ENCODE results near the gene NOP56.
"Not testable (repeated sequence)": the region's sequence is repeated elsewhere in the genome, so short reads cannot be mapped to it uniquely, and the experiment has no call there.

Gene NOP56

DNA sequence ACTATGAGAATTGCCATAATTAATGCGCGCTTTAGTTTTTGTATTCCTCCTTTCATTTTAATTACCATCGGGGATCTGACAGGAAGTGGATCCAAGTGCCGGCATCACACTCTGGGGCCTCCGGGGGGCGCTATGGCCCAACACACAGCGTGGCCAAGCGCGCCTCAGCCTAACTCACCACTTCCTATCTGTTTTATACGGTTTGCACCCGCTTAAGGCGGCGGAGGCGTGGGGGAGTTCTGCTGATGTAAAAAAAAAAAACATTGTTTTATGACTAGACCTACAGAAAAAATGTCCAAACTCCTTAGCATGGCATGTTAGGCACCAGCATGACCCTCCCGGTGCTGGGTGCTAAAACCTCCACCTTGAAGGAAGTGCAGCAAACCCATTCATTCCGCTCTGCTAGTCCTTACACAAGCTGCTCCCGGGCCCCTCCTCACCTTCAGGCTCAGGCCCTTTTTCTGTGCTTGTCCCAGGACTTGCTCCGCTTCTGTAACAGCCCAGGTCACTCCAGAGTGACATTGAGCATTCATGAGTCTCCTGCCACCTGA is 35.7 kb downstream of the NOP56 start:
- peak; percentile 47 for FAIRE-seq

DNA sequence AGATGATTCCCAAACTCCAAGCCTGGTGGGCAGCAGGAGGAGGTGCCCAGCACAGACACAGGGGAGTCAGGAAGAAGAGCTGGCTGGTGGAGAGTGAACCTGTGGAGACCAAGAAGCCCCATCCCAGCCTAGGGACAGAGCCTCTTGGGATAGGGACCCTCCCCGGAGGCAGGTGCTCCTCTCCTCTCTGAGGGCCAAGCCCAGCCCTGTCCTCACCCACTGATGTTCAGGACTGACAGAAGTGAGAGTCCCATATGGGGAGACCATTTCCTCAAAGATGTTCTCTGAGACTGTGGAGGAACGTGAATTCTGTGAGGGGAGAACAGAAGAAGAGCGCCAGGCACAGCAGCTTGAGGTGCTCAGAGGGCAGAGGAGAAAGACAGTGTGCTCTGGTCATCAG is 37.8 kb downstream of the NOP56 start:
- no peak for FAIRE-seq

DNA sequence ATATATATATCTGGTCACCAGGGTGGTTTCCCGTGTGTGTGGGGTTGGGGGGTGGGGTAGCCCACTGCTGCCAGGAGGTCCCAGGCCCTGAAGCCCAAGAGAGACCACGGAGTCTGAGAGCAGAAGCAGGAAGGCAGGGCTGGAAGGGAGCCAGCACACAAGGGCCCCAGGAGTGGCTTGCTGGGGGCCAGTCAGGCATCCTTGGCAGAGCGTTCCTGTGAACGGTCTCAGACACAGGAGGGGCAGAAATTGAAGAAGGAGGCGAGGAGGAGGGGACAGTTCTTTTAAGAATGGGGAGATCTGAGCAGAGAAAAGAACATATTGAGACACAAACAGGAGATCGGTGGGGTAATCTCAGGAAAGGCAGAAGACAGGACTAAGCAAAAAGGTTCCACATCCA is 38.3 kb downstream of the NOP56 start:
- no peak for FAIRE-seq

DNA sequence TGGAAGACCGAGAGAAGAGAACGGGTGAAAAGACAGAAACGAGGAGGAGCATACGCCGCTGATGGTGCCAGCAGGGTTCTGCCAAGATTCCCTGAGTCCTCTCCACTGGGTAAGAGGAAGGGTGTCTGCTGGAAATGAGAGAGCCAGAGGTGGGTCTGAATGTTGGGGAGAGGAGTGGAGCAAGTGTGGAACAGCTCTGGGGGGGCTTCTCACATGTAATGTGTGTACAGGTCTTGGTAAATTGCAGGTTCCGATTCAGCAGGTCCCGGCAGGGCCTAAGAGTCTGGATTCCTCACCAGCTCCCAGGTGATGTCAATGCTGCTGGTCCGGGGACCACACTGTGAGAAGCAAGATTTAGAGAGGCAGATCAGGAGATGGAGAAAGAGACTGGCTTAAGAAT is 38.7 kb downstream of the NOP56 start:
- no peak for FAIRE-seq

DNA sequence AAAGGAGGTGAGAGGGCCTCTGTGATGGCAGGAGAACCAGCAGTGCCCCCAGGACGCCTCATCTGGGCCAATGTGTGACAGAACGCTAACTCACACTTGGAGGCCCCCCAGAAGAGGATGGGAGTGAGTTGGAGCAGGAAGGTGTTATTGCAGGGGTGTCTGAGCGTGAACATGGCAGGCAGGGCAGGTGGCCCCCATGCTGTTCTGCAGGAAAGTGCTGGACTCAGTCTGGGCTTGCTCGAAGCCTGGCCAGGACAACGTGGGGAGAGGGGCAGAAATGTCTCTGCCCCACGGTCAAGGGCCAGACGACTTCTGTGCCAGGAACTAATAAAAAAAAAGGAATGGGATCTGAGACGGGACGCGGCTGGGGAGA is 39.2 kb downstream of the NOP56 start:
- no peak for FAIRE-seq

DNA sequence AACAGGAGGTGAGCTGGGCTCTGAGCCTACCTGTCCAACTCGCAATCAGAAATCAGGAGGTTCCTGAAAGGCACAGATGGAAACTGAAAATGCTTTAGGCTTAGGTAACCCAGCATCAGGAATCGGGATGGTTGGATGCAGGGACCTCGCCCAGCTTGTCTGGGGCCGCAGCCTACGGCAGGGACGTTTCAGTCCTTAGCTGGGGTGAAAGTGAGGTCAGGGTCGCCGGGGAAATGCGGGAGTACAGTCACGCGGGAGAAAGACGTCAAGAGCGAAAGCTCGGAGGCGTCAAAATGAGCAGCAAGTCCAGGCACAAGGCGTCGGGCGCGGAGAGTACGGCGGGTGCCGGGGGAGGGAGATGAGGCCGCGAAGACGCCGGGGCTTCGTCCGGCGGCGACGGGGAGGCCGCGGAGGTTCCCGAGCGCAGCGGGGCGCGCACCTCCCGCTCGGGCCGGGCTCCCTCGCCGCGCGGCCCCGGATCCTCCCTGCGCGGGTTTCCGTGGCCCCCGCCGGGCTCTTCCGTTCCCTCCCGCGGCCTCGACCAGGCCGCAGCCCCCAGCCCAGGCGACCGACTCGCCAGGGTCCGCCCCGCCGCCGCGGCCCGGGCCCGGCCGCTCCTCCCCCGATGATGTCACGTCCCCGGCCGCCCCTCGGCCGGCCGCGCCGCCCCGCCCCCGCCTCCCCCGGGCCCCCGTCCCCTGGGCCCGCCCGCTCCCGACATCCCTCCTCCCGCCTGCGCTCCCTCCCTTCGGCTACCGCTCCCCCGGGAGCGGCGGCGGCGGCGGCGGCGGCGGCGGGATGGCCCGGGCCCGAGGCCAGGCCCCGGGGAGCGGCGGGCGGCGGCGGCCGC is 39.8 kb downstream of the NOP56 start, which contains the start of gene EBF4:
EBF4 (plus strand) TSS at position 745 of the 850 bp plus-strand sequence. CDS start 866 bp downstream, outside the sequence.
- no peak for FAIRE-seq

DNA sequence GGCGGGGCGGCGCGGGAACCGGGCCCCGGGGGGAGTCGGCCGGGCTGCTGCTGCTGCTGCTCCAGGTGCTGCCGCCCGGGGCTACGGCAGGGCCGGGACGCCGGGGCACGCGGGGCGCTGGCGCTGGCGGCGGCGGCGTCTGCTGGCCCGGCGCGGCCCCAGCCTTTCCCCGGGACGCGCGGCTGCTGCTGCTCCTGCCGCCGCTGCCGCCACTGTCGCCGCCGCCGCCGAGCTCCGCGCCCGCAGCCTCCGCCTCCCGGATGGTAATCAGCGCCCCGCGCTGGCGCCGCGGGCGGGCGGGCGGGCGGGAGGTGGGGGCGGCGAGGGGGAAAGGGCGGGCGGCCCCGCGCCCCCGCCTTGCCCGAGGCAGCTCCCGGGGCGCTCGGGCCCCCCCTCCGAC is 40.5 kb downstream of the NOP56 start:
- no peak for FAIRE-seq

DNA sequence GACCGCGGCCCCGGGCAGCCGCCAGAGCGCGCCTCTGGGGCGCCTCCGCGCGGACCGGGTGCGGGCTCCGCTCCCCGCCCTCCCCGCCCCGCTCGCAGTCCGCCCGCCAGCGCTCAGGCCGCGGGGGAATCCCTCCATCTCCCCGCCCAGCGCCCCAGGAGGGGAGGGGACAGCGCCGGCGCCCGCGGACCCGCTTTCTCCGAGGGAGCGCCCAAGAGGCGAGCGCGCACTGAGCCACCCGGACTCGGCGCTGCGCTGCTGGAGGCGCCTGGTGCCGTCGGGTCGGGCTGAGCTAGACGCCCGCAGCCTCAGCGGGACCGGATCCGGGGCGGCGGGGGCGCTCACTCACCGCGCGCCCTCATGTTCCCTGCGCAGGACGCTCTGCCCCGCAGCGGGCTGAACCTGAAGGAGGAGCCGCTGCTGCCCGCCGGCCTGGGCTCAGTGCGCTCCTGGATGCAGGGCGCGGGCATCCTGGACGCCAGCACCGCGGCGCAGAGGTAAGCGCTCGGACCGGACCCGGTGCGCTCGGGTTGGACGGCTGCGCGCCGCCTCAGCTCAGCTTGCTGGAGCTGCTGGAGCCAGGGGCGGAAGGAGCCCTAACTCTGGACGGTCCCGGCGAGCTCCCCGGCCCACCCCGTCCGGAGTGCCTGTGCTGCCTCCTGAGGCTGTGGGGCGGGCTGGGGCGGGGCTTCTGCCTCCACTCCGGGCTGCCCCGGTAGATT is 41.0 kb downstream of the NOP56 start:
- no peak for FAIRE-seq

DNA sequence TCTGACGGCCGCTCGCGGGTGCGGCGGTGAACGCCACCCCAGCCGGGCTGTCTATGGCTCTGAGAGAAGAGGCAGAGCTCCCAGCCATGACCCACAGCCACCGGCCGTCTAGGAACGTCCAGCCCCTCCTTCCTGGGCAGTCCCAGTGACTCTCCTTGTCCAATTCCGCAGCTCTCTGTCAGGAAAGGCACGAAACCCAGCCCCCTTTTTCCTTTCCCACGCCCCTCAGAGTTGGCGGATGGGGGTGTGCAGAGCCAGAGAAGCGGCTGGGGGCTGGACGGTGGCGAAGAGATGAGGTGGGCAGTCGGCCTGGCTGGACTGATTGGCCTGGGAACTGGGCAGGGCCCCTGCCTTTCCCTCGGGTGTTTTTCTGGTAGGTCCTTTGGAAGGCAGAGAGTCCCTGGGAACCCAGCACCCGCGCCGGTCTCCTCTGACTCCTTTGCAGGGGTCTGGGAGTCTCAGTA is 41.6 kb downstream of the NOP56 start:
- FAIRE-seq = no peak

DNA sequence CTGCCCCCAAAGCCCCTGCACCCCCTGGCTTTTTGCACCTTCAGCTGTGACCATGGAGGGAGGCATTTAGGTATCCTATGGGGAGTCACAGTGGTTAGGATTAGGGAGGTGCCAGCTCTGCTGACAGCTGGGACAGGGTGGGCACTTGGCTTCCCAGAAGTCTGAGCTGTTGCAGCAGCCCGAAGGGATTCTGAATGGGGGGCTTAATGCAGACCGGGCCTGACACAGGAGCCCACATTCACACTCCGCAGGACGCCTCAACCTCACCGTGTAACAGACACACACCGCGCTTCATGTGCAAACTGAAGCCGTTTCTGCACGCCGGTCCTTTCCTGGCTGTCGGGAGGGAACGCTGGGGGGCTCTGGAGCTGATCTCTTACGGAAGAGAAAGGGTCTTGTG is 42.1 kb downstream of the NOP56 start:
- FAIRE-seq = no peak

DNA sequence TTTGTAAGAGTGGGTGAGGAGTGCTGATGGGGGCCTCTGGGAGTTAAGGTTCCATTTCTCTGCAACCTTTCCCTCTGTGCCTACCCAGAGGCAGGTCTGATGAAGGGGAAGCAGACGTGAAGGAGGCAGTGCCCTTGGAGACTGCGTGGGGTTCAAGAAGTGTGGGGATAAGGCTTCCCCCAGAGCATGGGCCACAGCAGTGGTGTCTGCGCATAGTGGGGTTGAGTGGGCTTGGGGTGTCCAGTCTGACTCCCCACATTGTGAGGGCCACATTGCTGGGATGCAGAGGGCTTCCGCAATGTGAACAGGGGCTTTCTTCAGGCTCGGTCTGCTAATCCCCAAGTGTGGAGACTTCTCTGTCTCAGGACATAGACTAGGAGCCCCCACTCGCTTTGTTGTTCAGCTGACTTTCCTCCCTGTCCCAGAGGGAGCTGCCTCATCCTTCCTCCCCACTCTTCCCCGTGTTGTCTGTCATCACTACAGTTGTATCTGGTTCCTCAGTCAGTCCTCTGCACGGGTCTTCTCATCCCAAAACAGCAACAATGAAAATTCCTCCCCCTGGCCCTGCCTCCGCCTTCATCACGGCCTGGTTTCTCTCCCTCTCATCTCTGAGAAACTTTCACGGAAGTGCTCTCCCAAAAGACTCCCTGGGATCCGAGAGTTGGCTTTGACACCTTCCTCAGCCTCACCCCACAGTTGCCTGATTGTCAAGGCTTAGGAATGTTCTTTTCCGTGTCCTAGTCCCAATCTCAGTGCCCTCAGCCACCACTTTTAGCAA is 43.0 kb downstream of the NOP56 start:
- no peak for FAIRE-seq

DNA sequence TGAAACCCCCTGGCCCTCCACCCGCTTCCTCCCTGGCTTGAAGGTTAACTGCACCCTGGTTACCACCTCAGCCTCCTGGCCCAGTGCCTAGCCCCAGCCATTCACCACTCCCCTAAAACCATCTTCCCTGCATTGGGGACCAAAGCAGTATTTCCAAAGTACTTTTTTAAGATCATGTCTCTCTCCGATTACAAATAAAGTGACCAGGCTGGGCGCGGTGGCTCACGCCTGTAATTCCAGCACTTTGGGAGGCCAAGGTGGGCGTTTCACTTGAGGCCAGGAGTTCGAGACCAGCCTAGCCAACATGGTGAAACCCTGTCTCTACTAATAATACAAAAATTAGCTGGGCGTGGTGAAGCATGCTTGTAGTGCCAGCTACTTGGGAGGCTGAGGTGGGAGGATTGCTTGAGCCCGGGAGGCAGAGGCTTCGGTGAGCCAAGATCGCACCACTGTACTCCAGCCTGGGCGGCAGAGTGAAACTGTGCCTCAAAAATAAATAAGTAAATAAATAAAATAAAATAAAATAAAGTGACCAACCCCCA is 43.6 kb downstream of the NOP56 start:
- FAIRE-seq = not testable (repeated sequence)

DNA sequence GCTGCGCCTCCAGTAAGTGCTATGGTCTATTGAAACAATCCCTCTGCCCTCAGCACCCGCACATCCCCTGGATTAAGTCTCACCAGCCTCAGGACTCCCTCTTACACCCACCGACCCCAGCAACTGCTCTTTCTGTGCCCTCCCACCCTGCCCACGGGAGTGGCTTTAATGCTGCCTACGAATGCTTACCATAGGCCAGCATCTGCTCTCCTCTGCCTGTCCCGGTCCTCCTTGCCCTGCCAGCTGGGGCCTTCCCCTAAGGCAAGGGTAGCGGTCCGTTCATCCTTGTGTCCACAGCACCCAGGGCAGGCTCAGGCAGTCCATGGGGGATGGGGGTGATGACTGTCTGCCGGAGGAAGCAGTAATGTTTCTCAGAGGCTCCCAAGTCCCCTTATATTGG is 44.2 kb downstream of the NOP56 start:
- no peak for FAIRE-seq

DNA sequence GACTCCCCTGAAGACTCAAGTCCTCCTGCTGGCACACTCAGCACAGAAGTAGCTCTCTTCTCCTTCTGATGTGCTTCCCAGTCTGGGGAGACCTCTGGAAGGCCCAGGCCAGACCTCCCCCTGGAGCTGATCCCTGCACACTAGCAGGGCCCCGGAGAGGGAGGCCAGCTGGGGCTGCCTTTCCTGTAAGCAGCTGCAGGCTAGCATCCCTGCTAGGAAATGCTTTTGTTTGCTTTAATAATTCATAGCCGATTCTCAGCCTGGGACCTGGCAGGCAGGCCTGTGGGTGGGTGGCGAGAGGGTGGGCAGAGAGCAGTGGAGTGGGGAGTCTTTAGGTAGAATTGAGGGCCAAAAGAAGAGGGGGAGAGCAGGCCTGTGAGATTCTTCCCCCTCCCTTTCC is 45.3 kb downstream of the NOP56 start:
- FAIRE-seq = no peak

DNA sequence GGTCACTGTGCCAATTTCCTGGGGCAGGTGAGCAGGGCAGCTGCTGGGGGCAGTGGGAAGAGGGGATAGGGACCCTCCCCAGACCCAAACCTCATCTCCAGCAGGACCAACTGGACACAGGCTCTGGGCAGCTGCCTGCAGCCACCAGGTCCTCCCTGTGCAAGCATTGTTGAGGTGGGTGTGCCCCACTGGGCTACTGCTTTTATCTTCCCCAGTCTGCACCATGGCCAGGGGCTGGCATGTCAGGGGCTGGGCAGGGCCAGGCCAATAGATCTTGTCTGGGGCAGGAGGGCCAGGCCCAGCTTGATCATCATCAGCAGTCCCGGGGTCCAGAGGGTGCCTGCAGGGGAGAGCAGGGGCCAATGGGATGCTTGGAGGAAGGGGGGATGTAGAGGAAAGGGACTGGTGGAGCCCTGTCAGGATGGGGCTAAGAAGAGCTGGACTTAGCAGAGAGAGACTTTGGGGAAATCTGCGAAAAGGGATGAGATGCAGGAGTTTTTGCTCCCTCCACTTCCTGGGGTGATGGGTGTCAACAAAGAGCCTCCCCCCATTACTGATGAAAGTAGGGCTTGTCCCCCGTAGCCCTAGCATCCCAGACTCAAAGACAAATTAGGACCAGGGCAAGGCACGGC is 45.9 kb downstream of the NOP56 start:
- no peak for FAIRE-seq

DNA sequence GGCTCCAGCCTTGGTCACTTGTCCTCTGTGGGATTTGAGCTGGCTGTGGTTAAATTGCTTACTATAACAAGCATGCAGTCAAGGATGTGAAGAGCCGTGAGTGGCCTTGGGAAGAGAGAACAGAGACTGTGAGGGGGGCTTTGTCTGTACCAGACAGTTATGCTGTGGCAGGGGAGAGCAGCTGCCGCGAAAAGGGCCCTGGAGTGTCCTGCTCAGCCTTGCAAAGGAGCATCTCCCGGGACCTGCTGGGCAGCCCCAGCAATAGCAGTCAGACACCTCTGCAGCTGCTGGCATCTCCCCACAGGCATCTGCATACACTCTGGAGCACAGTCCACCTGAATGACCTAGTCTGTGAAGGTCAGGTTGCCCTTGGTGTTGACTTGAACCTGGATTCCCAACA is 46.5 kb downstream of the NOP56 start:
- FAIRE-seq = no peak

DNA sequence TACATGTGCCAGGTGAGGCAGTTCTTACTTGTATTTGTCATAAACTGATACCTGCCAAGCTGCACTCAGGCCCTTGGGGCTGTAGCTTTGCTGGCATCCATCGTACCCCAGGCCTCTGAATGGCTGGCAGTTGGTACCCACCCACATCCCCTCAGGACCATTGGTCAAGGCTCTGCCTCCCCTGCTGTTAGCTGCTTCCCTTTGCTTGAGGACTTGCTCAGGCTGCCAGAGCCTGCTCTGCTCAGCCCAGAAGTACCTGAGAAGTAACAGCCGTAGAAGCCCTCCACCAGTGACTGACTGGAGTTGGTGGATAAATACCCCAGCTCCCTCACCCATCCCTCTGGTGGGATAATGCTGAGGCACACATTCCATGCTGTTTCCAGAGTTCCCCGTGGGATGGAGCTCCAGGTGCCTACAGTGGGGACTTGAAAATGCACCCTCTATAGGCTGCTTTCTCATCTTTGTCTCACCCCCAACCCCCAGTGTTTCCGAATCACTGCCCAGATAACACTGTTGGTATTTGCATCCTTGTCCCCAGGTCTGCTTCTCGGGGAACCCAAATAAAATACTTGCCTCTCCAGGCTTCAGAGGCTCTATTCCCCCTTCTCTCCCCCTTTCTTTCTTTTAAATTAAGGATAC is 47.5 kb downstream of the NOP56 start:
- FAIRE-seq = no peak

DNA sequence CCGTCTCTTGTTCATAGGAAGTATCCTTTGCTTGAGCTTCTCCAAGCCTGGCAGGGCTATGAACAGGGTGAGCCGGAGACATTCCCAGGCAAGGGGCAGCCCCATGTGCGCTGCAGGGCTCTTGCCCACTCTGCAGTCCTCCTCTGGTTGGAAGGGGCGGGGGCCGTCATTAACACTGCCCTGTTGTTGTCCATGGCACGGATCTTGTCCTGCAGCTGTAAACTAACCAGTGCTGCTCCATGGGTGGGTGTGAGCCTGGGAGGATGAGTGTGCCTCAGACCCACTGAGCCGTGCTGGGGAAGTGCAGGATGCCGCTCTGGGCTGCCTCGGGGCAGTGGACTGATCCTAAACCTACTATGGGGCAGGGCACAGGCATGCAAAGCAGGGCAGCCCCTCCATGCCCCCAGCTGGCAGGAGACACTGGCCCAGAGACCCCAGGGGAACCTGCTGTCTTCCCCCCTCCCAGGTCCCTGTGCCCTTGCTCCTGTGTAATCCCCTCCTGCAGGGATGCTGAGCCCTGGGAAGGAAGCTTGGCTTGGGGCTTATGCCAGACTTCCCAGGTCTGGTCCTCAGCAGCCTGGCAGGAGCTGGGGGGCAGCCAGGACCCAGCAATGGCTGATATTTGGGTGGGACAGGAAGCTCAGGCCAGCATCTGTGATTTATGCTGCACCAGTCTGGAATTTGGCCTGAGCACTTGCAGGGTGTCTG is 48.6 kb downstream of the NOP56 start:
- FAIRE-seq = no peak

DNA sequence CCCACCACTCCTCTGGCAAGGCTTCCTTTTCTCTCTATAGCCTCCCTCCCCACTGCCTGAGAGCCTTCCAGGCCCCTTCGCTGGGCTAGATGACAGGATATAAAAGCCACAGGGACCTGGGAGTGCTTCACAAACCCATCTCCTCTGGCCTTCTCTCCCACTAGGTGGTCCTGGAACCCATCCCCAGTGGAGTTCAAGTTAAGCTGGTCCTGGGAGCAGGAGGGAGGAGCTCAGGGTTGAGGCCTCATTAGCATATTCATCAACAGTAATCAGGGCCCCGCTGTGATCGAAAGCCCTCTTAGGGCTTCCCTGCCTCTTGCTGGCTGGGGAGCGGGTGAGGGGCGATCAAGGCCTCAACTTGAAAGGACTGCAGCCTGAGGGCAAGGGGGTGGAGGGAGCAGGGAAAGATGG is 49.2 kb downstream of the NOP56 start:
- no peak for FAIRE-seq

DNA sequence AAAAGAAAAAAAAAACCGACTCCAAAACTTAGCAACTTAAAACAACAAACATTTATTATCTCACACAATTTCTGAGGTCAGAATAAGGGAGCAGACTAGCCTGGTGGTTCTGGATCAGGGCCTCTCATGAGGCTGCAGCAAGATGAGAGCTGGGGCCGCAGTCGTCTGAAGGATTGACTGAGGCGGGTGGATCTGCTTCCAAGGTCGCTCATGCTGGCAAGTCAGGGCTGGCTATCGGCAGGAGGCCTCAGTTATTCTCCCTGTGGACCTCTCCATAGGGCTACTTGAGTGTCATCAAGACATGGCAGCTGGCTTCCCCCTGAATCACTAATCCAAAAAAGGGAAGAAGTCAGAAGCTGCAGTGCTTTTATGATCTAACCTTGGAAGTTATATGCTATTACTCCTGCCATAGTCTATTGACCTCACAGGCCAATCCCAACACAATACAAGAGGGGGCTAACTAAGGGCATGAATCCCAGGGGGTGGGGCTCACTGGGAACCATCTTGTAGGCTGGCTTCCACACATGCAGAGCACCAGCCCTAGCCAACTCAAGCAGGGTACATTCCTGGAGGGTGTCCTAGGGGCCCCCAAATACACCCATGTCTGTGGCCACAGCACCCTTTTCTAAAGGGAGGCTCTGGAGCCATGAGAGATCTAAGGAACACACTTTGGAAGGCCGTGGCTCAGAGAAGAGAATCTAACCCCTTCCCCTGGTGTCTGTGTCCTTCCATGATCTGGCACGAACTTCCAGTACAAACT is 51.5 kb downstream of the NOP56 start:
- no peak for FAIRE-seq

Data from G401.6 (cell line).